Vein endothelial cell (primary cell): Measurements from ENCODE around the gene NR4A2. TPM values are rescaled to one million over a fixed set of nuclear protein-coding genes. Genes with fewer than 3 reads are reported as not detected.

Experiments used
- total RNA-seq: library from RNA; depleted of rRNA; stranded (reverse); fragments of >200 nt; gene quantifications from 2 replicates; pipeline ENCODE4 v1.2.3, GENCODE V29; 2012

Gene NR4A2
- under 0.01 and 0.10 TPM in 2 replicates for total RNA-seq

DNA sequence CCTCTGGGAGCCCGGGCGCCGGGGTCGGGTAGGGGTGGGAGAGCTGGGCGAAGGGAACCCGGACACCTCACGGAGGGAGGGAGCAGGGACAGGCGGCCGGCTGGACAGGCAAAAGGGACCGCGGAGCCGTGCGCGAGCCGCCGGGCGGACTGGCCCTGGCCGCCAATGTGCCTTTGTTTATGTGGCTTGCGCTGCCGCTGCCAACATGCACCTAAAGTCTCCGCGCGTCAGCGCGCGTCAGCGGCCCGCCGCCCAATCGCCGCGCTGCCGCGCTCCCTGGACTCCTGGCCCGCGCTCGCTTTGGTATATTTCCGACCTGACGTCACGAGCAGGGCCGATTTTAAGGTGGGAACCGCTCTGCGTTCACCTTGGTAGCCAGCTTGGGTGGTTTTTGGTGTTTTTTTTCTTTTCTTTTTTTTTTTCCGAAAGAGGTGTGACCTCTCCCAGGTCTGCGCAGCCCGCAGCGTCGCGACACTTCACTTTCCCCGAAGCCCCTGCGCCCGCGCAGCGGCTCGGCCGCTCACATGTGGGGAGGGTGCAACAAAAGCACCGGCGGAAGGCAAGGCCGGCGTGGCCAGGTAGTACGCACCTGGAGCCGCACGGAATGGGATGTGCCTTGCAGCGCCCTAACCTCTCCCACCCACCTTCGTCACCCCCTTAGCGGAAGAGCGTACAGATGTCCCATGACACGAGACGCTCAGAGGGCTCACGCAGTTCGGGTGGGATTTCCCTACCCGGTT lies at the start of gene NR4A2:
Gene NR4A2 (minus strand): TSS at position 188 of the 740 bp plus-strand sequence. CDS start 2,535 bp downstream, outside the sequence.

Other genes starting within 250 kb of the NR4A2 start
- gene GPD2, start 103.7 kb upstream of the NR4A2 start, total RNA-seq = 42.1 and 63.4 TPM in 2 replicates